SK-N-SH (cell line): ENCODE results near the gene SNU13. TPM values are rescaled to one million over a fixed set of nuclear protein-coding genes. Genes with fewer than 3 reads are reported as not detected.
"Not testable (repeated sequence)": the region's sequence is repeated elsewhere in the genome, so short reads cannot be mapped to it uniquely, and the experiment has no call there.

Experiments used
- CTCF ChIA-PET: fragments of 300-600, 350-600 bp; formaldehyde crosslinking; extraction: SDS; loops from one replicate; lab custom pipeline; 2021; lab: Yijun Ruan, JAX
- POLR2A ChIA-PET: fragments of 350-600 bp; sonication (Branson Sonifier 250); formaldehyde crosslinking; extraction: SDS; loops from one replicate; lab custom pipeline; 2020; ENCODE audit warnings: antibody characterized with exemption, inconsistent platforms; lab: Yijun Ruan, JAX
- DNase-seq: peaks from one replicate; pipeline ENCODE4 v3.0.0; 2012
- H2AFZ ChIP-seq: fragments of 200-600 bp; sonication (generic); 2 replicates; pipeline ENCODE4 v1.8.1; 2016; ENCODE audit warnings: antibody characterized with exemption, mild to moderate bottlenecking, low read depth
- H3F3A ChIP-seq: fragments of 200-600 bp; sonication (generic); replicated peaks from 2 replicates; pipeline ENCODE3; 2016; ENCODE audit warnings: antibody characterized with exemption, mild to moderate bottlenecking; ENCODE audit not compliant: insufficient read depth
- H3K27ac ChIP-seq, 2 experiments: fragments of 200-500 bp in 1 of 2; fragments of 200-600 bp in 1 of 2; sonication (Bioruptor generic) in 1 of 2; sonication (generic), shearing (Covaris generic) in 1 of 2; 2 replicates each; pipeline versions ENCODE4 v1.5.1 to v1.6.1; 2014 to 2016; ENCODE audit warnings: low read depth in 2 of 2, inconsistent platforms in 1 of 2, low read length in 1 of 2, mild to moderate bottlenecking in 1 of 2, mixed read lengths in 1 of 2
- H3K27me3 ChIP-seq: fragments of 200-600 bp; sonication (generic), shearing (Covaris generic); 2 replicates; pipeline ENCODE4 v1.6.1; 2016; ENCODE audit warnings: mixed run types; ENCODE audit not compliant: insufficient read depth
- H3K36me3 ChIP-seq, 2 experiments: fragments of 200-500 bp in 1 of 2; fragments of 200-600 bp in 1 of 2; sonication (Bioruptor generic) in 1 of 2; sonication (generic) in 1 of 2; replicated peaks in 1 of 2; 2 replicates each; pipeline versions ENCODE3 to v1.5.1; 2014 to 2016; ENCODE audit warnings: low read length in 1 of 2, mild to moderate bottlenecking in 1 of 2; ENCODE audit not compliant: insufficient read depth in 2 of 2, control insufficient read depth in 1 of 2
- H3K4me1 ChIP-seq, 2 experiments: fragments of 200-500 bp in 1 of 2; fragments of 200-600 bp in 1 of 2; sonication (Bioruptor generic) in 1 of 2; sonication (generic), shearing (Covaris generic) in 1 of 2; 2 replicates each; pipeline versions ENCODE4 v1.5.1 to v1.6.1; 2014 to 2016; ENCODE audit warnings: low read depth in 1 of 2, low read length in 1 of 2, mixed run types in 1 of 2; ENCODE audit not compliant: insufficient read depth in 2 of 2, control insufficient read depth in 1 of 2
- H3K4me2 ChIP-seq: fragments of 200-600 bp; sonication (generic), shearing (Covaris generic); 2 replicates; pipeline ENCODE4 v1.6.1; 2017; ENCODE audit warnings: mixed run types
- H3K4me3 ChIP-seq, 2 experiments: fragments of 200-500 bp in 1 of 2; fragments of 200-600 bp in 1 of 2; sonication (Bioruptor generic) in 1 of 2; sonication (generic), shearing (Covaris generic) in 1 of 2; 2 replicates each; pipeline versions ENCODE4 v1.5.1 to v1.8.1; 2014 to 2016; ENCODE audit warnings: low read depth in 2 of 2, inconsistent platforms in 1 of 2, low read length in 1 of 2, mild to moderate bottlenecking in 1 of 2, mixed read lengths in 1 of 2, moderate library complexity in 1 of 2
- H3K79me2 ChIP-seq: fragments of 200-600 bp; sonication (generic); 2 replicates; pipeline ENCODE4 v1.8.1; 2017; ENCODE audit warnings: mild to moderate bottlenecking; ENCODE audit not compliant: insufficient read depth
- H3K9ac ChIP-seq: fragments of 200-600 bp; sonication (generic); 2 replicates; pipeline ENCODE4 v1.6.1; 2017; ENCODE audit warnings: mixed run types
- H3K9me2 ChIP-seq: fragments of 200-600 bp; sonication (generic); 2 replicates; pipeline ENCODE4 v1.6.1; 2017; ENCODE audit warnings: mixed run types
- H3K9me3 ChIP-seq: fragments of 200-600 bp; sonication (generic); 2 replicates; pipeline ENCODE4 v1.6.1; 2017; ENCODE audit warnings: mixed run types, mild to moderate bottlenecking, moderate library complexity
- H4K20me1 ChIP-seq: fragments of 200-600 bp; sonication (generic); 2 replicates; pipeline ENCODE4 v1.6.1; 2017; ENCODE audit warnings: mild to moderate bottlenecking, mixed run types; ENCODE audit not compliant: insufficient read depth
- CHD2 ChIP-seq: fragments of 150-350 bp; IDR thresholded peaks from 2 replicates; pipeline ENCODE4 v1.6.1; 2018; ENCODE audit warnings: low read length; ENCODE audit not compliant: partially characterized antibody
- CTCF ChIP-seq: fragments of 200-600 bp; sonication (generic); IDR thresholded peaks from 2 replicates; pipeline ENCODE4 v1.6.1; 2017; ENCODE audit warnings: antibody characterized with exemption, mild to moderate bottlenecking, moderate library complexity
- EP300 ChIP-seq, 2 experiments: IDR thresholded peaks; 2 replicates each; pipeline versions ENCODE4 v1.4.0 to v1.6.1; 2012; ENCODE audit warnings: borderline replicate concordance in 1 of 2, low read depth in 1 of 2, low read length in 1 of 2
- EZH2phosphoT487 ChIP-seq: fragments of 200-600 bp; sonication (generic); IDR thresholded peaks from 2 replicates; pipeline ENCODE4 v1.6.1; 2017; ENCODE audit warnings: low read depth, mixed run types, mild to moderate bottlenecking, antibody characterized with exemption, moderate library complexity, borderline replicate concordance
- FOSL2 ChIP-seq: IDR thresholded peaks from 2 replicates; pipeline ENCODE4 v1.4.0; 2012; ENCODE audit warnings: low read depth, mild to moderate bottlenecking, moderate library complexity, borderline replicate concordance
- FOXJ3 ChIP-seq: sonication (generic); formaldehyde crosslinking; IDR thresholded peaks from 2 replicates; pipeline ENCODE4 v1.5.1; 2020; ENCODE audit warnings: mild to moderate bottlenecking, missing genetic modification reagents
- FOXM1 ChIP-seq: IDR thresholded peaks from 2 replicates; pipeline ENCODE4 v1.4.0; 2012; ENCODE audit warnings: low read depth, mild to moderate bottlenecking
- MAX ChIP-seq: IDR thresholded peaks from 2 replicates; pipeline ENCODE4 v1.4.0; 2012; ENCODE audit warnings: low read depth
- MXI1 ChIP-seq: IDR thresholded peaks from 2 replicates; pipeline ENCODE4 v1.6.1; 2012; ENCODE audit warnings: mild to moderate bottlenecking, low read depth, low read length, improper control_type of control experiment
- RAD21 ChIP-seq: IDR thresholded peaks from 2 replicates; pipeline ENCODE4 v1.6.1; 2012; ENCODE audit warnings: mild to moderate bottlenecking, low read length
- SIN3A ChIP-seq: IDR thresholded peaks from 2 replicates; pipeline ENCODE4 v1.6.1; 2012; ENCODE audit warnings: low read depth, mild to moderate bottlenecking, low read length, moderate library complexity, borderline replicate concordance
- SMC3 ChIP-seq: IDR thresholded peaks from 2 replicates; pipeline ENCODE4 v1.6.1; 2012; ENCODE audit warnings: low read depth, low read length, improper control_type of control experiment
- TAF1 ChIP-seq: IDR thresholded peaks from 2 replicates; pipeline ENCODE4 v1.6.1; 2012; ENCODE audit warnings: low read depth, mild to moderate bottlenecking, low read length, moderate library complexity, borderline replicate concordance
- TEAD4 ChIP-seq: IDR thresholded peaks from 2 replicates; pipeline ENCODE4 v1.4.0; 2012; ENCODE audit warnings: mild to moderate bottlenecking, borderline replicate concordance; ENCODE audit not compliant: insufficient read depth
- WGBS: methylation state at CpG from one replicate; pipeline ENCODE4 v1.1.6; 2017; ENCODE audit warnings: low lambda C conversion rate; 5-methylcytosine and 5-hydroxymethylcytosine counted together
- polyA plus RNA-seq, 3 experiments: library from polyadenylated mRNA; depleted of rRNA; stranded (reverse); fragments of >200 nt; gene quantifications; 2 replicates each; pipeline ENCODE4 v1.2.3, GENCODE V29; 2012

The SNU13 gene
- polyA plus RNA-seq, 1 of the 3 experiments (the other 2 are of a cell fraction), result 282 TPM

DNA sequence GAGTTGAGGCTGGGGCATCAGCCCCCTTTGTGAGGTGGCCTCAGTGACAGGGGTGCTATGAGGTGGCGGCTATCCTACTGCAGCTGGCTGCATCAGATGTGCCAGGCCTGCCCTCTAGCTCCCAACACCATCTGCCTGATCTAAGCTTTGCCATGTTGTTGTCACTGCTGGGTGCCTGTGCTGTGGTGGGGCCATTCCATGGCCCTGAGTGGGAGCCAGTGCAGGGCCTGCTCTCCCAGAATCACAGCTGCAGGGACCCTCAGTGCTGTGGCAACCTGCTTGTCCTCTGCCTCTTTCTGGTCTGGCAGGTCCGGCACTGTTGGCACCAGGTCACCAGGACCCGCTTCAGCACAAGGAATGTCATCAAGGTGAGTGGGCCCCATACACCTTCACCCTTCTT is 1.8 kb upstream of the SNU13 start:
- Histone ChIP-seq H4K20me1 (no peaks in the 10 kb centered on the region), H3K4me3 (no peak overlapping the region), H2AFZ (no peak overlapping the region), H3K4me1 (no peaks in the 10 kb centered on the region), H3K79me2 (peaks cover 31% of the 10 kb centered on the region), H3F3A (no peaks in the 10 kb centered on the region), H3K4me2 (no peak overlapping the region), H3K27me3 (no peaks in the 10 kb centered on the region), H3K9ac (no peak overlapping the region), H3K9me2 (no peaks in the 10 kb centered on the region), H3K36me3 (peaks cover 0 to 5% of the 10 kb centered on the region in 2 experiments), H3K27ac (no peak overlapping the region), H3K9me3 (no peaks in the 10 kb centered on the region)
- ChIA-PET CTCF (no interaction called here), POLR2A (no interaction called here)
- no peak for TF ChIP-seq CTCF
- TF ChIP-seq EP300 (IDR thresholded peaks at IDR 0.05; ENCODE audit: borderline replicate concordance in 1 of 2, low read depth in 1 of 2, low read length in 1 of 2), result no peak
- no peak for TF ChIP-seq RAD21
- no peak for TF ChIP-seq TEAD4
- TF ChIP-seq SMC3, result no peak
- no peak for TF ChIP-seq FOXM1
- no peak for TF ChIP-seq CHD2
- TF ChIP-seq TAF1, result no peak
- TF ChIP-seq FOSL2, result no peak
- TF ChIP-seq FOXJ3, result no peak
- no peak for TF ChIP-seq SIN3A
- TF ChIP-seq EZH2phosphoT487, result no peak
- no peak for TF ChIP-seq MXI1
- whole genome bisulfite sequencing, result 79% methylated on average over 3 of the region's 3 CpGs
- no peak for DNase-seq

GRCh38 chr22:41687901-41688364 is 734 bp downstream of the SNU13 start:
- TF ChIP-seq MAX (0 out of 2 replicates have a peak, but pooled peaks have one; percentile 37), MXI1 (peak; percentile 59; the same call in 1 of the 2 replicates), CHD2 (no peak)
- TF ChIP-seq, all 33 proteins: peak for 2
- H3K4me1 ChIP-seq, result no peaks in the 10 kb centered on the region; a peak in 1 of 4 replicates
- H2AFZ ChIP-seq, result no peak overlapping the region
- H3K27me3 ChIP-seq, result no peaks in the 10 kb centered on the region
- WGBS, result 0% methylated on average over 7 of the region's 20 CpGs
- peak overlapping the region; percentile 67 to 69 for H3K4me3 ChIP-seq
- ChIA-PET CTCF (interaction anchor here (0.7 to 1.5 kb wide), 3 partner anchors 9 to 264 kb away, joined by 5 to 12 read pairs (median 5); partner anchors contain the start of gene SMIM45), POLR2A (no interaction called here)
- peak overlapping the region; percentile 78 for H3K4me2 ChIP-seq
- peaks cover 5% of the 10 kb centered on the region for H3F3A ChIP-seq
- H3K9me2 ChIP-seq, result no peaks in the 10 kb centered on the region
- no peaks in the 10 kb centered on the region for H3K36me3 ChIP-seq
- H3K27ac ChIP-seq, result peak overlapping the region; percentile 50 to 85; a peak in 3 of 4 replicates
- peak; percentile 27 for DNase-seq
- peaks cover 56% of the 10 kb centered on the region for H3K79me2 ChIP-seq
- no peaks in the 10 kb centered on the region for H3K9me3 ChIP-seq
- peak overlapping the region; percentile 80 for H3K9ac ChIP-seq
- H4K20me1 ChIP-seq, result no peaks in the 10 kb centered on the region

DNA sequence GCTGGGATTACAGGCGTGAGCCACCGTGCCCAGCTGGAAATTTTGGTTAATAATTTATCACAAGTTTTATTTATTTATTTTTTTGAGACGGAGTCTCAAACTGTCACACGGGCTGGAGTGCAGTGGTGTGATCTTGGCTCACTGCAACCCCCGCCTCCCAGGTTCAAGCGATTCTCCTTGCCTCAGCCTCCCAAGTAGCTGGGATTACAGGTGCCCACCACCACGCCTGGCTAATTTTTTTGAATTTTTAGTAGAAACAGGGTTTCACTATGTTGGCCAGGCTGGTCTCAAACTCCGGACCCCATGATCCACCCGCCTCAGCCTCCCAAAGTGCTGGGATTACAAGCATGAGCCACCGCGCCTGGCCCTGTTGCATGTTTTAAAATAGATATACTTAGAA is 1.8 kb downstream of the SNU13 start:
- H3F3A ChIP-seq, H3K9me2 ChIP-seq, H3K9me3 ChIP-seq, DNase-seq, H4K20me1 ChIP-seq, H3K27me3 ChIP-seq, CTCF ChIA-PET, H3K27ac ChIP-seq, POLR2A ChIA-PET, H3K4me1 ChIP-seq, H2AFZ ChIP-seq, H3K36me3 ChIP-seq, H3K9ac ChIP-seq: not testable (repeated sequence)
- 93% methylated on average over 7 of the region's 11 CpGs for WGBS
- H3K4me3 ChIP-seq, result peak overlapping the region in 1 of 2 experiments; percentile 69; a peak in 1 of 4 replicates
- peak overlapping the region; percentile 78; the same call in 1 of the 2 replicates for H3K4me2 ChIP-seq
- peaks cover 67% of the 10 kb centered on the region for H3K79me2 ChIP-seq
